ENCODE data around the gene EEF2KMT.
A peak's percentile ranks its signal among the peaks of the same experiment; 100 is the strongest.
"Not testable (repeated sequence)": the region's sequence is repeated elsewhere in the genome, so short reads cannot be mapped to it uniquely, and the experiment has no call there.

EEF2KMT gene

DNA sequence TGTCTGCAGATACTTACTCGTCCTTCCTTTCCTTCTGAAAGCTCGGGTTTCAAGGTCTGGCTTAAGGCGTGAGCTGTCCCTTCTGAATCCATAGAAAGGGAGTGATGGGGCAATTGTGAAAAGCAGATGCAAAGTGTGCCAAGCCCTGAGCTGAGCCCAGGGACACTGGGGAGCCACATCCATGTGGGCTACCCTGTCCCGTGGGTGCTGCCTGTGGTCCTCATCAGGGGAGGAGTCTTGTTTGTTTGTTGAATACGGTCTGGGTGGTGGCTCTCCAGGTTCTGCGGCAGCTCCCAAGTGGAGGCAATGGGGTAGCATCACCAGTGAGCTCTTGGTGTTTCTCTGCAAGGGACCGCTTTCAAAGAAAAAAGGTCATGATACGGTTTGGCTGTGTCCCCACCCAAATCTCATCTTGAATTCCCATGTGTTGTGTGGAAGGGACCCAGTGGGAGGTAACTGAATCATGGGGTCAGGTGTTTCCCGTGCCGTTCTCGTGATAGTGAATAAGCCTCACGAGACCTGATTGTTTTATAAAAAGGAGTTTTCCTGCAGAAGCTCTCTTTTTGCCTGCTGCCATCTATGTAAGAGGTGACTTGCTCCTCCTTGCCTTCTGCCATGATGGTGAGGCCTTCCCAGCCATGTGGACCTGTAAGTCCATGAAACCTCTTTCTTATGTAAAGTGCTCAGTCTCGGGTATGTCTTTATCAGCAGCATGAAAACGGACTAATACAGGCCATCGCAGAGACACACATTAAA is 27.0 kb downstream of the EEF2KMT start:
- DNase-seq, result no peak

DNA sequence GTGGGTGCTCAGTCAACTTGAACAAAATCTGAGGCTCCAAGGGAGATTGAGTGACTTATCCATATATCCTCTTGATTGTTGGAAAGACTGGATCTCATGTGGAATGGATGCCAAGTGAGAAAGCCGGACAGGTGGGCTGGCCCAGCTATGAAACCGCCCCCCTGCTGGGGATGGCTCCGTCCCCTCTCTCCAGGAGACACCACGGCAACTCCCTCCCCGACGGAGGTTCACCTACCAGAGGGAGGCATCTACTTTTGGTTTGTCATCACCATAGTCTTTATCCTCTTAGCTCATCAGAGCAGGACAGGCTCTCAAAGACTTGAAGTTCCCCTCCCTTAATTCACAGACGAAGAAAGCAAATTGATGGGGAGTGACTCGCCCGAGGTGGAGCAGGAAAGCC is 27.7 kb downstream of the EEF2KMT start:
- DNase-seq, result no peak

DNA sequence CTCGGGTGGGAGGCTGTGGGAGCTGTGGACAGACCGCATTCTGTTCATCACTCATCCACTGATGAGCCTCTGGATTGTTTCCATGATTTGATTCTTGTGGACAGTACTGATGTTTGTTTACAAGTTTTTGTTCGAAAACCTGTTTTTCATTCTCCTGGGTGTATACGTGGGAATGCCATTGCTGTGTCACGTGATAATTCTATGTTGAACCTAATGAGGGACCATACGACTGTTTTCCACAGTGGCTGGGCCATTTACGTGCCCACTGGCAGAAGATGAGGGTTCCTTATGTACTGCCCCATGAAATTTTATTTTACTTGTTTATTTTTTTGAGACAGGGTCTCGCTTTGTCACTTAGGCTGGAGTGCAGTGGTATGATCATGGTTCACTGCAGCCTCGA is 28.5 kb downstream of the EEF2KMT start:
- DNase-seq, result no peak

DNA sequence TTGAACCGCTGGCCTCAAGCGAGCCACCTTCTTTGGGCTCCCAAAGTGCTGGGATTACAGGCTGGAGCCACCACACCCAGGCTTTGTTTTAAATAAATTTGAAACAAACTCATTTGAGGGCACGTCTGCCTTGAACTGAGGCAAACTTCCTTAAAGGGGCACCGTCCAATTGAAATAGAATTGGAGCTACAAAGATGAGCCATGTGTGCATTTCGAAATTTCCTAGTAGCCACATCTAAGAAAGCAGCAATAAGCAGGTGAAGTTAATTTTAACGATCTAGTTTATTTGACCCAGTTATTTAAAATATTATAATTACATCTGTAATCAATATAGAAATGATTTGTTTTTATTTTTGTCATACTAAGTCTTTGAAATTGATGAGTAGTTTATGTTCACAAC is 31.1 kb downstream of the EEF2KMT start:
- DNase-seq, result no peak

DNA sequence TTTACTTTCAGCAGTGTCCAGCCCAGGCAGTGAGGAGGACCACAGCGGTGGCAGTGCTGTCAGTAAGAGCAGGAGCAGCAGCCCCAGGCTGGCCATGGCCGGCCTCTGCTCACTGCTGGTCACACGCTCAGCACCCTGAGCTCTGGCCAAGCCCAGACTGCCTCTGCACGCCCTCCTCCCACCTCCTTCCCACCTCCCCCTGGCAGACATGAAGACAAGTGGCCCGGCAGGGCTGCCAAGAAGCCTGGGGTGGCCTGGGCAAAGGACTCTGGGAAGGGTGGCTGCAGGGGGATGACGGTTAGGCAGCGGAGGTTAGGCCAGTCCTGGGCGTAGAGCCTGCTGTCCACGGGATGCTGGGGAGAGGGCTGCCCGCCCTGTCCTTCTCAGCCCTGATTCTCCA is 31.8 kb downstream of the EEF2KMT start, which contains the start of gene C16orf89:
TSS of gene C16orf89 (minus strand) at position 144 of the 400 bp plus-strand sequence. CDS start at position 96, 48 bp downstream.
- no peak for DNase-seq

DNA sequence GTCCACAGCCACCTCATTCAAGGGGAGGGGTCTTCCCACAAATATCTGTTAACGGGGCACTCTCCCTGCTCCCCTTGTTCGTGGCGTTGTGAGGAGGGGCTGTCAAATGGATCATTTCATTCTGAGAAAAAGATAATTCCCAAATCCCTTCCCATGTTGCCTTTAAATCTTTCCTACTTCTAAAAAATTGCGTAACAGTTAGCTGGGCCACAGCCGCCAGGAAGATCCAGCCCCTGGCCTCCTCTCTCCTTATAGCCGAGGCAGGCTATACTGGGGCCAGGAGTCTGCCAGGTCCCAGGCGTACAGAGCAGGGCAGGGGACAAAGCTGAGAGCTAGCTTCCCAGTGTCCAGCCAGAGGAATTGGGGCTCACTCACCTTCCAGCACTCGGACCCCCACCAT is 32.3 kb downstream of the EEF2KMT start:
- no peak for DNase-seq

DNA sequence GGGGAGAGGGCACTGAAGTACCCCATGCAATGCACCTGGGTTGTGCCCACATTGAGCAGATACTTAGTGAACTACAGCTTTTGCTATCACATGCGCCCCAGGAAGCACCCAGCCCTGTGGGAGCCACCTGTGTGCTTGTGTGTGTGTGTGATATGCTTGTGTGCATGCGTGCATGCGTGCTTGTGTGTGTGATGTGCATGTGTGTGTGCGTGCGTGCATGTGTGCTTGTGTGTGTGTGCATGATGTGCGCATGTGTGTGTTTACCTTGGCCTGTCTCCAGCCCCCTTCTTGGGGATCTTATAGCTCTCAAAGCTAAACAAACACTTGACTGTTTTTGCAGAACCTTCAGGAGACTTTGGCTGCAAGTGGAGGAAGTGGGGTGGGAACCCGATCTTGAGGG is 32.7 kb downstream of the EEF2KMT start:
- no peak for DNase-seq

DNA sequence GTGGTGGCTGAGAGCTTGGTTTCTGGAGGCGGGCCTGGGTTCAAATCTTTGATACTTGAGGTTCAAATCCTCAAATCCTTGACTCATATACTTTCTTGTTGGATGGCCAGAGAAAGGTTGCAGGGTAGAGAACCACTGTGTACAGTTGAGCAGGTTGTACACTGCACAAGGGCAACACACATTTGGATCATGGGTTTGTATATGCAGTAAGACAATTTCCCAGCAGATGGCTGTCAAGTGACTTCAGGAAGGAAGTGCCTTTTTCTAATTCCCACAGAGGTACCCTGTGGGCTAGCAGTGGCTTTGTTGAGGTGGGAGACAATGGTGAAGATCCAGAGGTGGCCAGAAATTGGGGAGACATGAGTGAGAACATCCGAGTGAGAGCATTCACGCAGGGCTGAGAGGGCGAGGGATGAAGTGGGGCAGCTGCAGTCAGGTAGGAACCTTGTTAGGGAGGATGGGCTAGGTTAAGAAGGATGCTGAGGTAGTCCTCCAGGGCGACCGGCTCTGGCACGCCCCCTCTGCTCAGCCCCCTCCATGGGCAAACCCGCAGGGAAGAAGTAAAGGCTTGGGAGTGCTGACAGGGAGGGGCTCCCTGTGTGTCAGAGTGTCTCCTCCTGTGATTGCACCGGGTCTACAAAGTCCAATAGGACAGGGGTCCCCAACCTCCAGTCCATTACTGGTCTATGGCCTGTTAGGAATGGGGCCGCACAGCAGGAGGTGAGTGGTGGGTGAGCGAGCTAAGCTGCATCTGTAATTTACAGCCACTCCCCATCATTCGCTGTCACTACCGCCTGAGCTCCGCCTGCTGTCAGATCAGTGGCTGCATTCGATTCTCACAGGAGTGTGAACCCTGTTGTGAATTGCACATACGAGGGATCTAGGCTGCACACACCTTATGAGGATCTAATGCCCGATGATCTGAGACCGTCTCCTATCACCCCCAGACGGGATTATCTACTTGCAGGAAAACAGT is 34.5 kb downstream of the EEF2KMT start:
- no peak for DNase-seq

DNA sequence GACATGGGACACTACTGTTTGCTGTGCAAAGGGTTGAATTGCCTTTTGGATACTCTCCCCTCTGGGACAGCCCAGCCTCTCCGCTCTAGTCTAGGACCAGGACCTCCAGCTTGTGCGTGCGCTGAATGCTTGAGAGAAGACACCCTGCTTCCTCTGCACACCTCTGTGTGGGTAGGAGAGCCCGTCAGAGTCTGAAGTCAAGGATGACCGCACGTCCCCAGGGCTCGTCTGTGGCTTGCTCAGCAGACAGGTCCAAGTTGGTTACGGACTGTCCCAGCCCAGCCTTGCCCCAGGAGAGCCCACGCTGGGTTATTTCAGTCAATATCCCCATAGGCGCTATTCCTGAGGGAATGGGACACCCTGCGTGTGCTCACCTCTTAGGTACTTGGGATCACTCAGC is 35.5 kb downstream of the EEF2KMT start:
- DNase-seq, result no peak

DNA sequence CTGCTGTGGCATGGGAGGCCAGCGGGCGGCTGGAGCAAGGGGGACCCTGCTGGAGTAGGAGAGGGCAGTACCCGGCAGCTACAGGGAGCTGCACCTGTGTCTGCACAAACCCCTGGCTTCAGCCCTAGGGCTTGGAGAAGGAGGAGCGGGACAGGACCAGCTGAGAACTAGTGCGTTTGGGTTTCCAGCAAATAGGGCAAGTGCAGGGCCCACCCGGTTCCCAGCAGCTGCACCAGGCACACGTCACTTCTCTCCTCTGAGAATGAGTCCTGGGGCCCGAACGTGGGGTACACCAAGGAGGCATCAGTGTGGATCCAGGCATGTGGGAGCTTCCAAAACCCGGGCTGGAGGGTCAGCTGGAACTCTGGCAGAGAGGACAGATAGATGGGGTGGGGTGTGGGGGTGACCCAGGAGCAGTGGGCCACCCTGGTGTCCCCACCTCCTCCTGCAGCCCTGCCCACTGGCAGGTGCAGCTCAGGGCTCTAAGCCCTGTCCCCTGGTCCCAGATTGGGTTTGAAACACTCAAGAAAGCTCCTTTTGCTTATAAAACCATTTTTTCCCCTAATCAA is 37.4 kb downstream of the EEF2KMT start:
- DNase-seq, result no peak

DNA sequence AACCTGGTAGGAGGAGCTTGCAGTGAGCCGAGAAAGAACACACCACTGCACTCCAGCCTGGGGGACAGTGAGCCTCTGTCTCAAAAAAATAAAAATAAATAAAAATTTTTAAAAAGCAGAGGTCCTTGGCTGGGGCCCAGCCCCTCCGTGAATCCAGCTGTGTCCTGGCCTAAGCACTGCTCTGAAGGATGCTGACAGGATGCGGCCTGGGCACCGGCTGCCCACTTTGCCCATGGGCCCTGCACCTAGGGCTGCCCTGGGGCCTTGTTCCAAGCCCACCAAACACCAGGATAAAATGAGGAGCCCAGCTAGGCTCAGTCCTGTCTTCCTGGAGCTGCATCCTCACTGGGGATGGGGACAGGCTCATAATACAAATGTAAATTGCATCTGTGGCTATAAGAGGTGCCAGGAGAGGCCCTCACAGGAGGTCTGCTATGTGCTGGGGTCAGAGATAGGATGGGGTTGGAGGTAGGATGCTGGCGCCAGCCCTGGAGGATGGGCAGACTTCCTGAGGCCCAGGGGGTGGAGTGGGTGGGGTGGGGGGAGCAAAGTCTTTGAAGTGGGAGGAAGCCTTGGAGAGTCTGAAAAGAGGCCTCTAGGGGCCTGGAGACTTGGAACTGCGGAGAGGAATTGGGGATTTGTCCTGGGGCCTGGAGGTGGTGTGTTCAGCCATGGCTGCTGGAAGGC is 38.1 kb downstream of the EEF2KMT start:
- no peak for DNase-seq

DNA sequence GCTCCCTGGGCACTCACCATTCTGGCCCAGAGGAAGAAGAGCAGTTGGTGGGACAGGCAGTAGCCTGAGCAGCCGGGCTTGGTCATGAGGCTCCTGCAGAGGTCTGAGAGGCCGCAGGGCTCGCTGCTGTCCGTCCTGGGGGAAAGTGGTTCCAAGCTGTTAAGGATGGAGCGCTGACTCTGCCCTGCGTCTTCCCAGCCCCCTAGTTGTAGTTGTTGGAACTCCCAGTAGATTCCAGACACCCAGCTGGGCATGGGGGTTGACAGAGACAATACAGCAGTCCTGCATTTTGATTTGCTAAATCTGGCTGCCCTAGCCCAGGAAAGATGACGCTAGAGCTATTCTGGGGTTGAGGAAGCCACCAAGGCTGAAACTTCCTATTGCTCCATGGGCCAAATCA is 39.1 kb downstream of the EEF2KMT start:
- no peak for DNase-seq

DNA sequence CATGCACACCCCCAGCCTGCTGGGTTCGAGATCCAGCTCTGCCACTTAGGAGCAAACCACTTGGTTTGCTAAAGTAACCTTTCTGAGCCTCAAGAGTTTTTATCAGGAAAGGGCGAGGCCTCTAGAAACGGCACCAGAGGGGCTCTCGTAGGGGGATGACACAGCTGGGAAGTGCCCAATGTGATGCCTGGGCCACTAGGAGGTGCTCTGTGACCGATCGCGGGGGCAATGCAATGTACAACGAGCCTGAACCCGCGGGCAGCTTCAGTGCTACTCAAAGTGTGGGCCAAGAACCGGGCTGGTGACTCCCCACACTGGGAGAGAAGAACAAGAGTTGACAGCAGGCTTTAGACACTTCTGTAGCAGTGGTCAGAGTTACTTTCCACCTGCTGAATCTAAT is 41.2 kb downstream of the EEF2KMT start:
- peak; percentile 39 for DNase-seq

DNA sequence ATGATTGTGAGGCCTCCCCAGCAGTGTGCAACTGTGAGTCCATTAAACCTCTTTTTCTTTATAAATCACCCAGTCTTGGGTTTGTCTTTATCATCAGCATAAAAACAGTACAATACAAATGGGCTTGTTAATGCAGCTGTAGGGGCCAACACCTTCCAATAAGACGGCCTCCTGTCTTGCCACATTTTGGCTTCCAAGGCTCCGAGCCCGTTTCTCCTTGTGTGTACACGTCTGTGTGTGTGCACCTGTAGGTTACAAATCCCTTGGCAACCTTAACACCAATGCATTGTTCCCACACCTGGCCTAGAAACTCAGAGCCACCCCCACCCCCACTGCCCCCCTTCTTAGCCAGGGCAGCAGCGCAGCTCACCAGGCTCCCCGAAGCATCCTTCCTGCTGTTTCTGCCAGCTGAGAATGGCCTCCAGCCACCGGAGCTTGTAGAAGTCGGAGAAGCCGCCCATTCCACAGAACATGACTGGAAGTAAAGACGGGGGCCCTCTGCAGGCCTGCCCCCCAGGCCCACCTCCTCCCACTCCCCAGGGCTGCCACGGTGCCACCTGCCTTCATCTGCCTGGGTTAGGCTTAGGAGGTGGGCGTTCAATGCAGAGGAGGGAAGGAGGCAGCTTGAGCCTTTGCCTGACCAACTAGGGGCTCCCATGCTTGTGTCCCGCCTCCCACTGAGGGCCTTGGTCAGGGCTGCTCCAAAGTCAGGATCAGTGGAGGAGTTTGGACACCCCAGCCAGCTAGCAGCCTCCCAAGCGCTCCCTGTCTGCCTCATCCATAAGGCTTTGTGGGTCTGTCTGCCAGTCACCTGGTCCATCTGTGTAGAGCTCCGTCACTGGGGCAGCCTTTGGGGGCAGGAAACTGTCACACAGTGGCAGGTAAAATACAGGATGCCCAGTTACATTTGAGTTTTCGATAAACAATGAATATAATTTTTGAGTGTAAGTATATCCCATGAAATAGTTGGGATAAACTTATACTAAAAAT is 42.4 kb downstream of the EEF2KMT start:
- no peak for DNase-seq

DNA sequence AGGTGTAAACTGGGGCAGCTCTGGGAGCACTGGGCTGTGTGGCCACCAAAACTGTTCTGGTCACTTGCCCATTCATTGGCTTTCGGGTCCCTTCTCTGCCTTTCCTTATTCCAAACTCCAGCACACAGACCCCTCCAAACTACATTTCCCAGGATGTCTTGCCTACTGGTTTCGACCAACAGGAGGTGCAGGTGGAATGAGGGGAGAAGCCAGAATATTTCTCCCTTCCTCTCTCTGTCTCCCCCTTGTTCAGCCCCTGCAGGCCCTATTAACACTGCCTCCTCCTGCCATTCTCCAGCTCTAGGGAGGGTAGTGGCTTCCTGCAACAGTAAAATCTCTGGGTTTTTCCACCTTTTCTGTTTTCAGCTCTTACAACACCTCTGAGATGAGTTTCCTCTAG is 50.7 kb downstream of the EEF2KMT start:
- DNase-seq, result no peak

DNA sequence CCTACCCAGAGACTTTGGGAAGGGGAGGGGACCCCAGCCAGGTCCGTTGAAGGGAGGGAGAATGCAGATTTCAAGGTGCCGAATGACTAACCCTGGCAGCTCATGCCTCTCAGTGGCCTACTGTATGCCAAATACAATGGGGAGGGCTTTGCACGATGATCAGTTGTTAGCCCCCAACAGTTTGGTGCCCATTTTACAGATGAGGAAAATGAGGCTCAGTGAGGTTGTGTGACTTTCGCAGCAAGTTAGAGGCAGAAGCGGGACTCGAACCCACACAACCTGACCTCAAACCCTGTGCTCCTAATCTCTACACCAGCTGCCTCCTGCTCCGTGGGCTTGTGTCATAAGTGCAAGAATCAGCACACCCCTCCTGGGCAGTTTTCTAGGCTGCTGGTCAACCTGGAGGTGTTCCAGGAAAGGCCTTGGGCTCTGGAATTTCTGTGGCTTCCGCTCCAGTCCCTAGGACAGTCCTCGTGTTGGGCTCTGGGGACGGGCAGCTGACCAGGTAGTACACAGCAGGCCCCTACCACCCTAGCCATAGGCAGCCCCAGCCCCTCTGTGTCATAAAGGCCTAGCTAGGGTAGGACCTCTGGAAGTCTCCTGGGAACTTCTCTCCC is 52.0 kb downstream of the EEF2KMT start:
- DNase-seq, result no peak

DNA sequence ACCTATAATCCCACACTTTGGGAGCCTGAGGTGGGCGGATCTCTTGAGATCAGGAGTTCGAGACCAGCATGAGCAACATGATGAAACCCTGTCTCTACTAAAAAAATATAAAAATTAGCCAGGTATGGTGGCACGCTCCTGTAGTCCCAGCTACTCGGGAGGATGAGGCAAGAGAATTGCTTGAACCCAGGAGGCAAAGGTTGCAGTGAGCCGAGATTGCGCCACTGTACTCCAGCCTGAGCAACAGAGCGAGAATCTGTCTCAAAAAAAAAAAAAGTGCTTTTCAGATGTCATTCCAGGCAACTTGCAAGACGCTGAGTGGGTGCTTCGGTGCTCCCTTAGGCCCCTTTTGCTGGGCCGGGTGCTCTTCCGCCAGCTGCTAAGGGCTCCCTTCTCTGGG is 53.0 kb downstream of the EEF2KMT start:
- not testable (repeated sequence) for DNase-seq

DNA sequence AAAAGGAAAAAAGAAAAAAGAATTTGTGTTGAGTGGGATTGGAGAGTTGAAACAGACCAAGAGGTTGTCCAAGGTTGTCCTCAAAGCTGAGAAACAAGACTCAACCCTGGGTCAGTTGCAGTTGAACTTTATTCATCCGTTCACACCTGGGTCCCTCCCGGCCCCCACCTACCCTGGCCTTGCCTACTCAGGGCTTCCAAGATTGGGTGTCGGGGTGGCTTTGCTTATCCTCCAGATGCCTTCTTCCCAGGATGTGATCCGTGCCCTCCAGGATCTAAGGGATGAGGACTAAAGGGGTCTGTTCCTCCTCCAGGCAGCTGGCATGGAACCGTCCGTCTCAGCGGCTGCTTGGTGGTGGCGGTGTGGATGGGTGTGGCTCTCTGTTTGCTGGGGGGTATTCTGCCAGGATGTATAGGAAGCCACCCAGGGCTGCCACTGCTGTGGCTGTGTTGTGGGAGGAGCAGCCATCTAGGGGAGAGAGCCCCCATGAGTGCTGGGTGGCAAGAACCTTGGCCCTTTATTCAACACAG is 53.5 kb downstream of the EEF2KMT start:
- DNase-seq, result no peak

DNA sequence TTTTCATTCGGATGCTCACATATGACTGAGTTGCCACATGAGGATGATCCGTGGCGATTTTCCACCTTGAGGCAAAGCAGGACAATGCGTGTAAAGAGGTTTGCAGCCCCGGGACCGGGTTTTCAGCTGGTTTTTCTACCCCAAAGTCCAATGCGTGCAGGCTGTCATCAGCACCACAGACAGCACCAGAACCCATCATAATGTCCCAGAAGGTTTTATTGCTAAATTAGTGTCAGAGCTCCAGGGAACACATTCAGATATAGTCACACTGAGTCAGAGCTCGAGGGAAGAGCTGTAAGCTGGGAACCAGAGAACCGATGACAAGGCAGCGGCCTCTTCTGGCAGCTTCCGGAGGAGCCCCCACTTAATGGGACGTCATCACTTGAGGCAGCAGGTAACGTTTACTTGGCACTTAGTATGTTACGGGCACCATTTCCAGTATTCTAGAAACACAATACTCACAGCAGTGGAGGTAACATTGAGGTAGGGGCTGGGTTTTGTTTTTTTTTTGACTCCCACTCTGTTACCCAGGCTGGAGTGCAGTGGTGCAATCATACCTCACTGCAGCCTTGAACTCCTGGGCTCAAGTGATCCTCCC is 54.9 kb downstream of the EEF2KMT start:
- no peak for DNase-seq

DNA sequence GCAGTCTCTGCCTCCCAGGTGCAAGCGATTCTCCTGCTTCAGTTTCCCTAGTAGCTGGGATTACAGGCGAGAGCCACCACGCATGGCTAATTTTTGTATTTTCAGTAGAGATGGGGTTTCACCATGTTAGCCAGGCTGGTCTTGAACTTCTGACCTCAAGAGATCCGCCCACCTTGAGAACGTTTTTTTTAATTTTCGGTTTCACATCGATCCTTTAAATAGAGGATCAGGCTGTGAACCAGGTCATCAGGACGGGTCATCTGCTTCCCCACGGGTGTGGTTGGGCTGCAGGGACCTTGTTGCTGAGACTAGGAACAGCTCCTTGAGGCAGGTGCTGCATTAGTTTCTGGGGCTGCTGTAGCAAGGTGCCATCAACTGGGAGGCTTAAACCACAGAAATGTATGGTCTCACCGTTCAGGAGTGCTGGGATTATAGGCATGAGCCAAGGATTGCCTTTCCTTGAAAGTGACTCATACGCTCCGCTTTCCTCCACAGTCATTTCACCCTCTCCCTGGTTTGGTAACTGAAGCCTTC is 55.9 kb downstream of the EEF2KMT start:
- no peak for DNase-seq
